GM21576 (cell line): Measurements from ENCODE around the gene GIMAP1.

Experiments used
- ATAC-seq: cut with Tn5 transposase; IDR thresholded peaks from one replicate; pipeline ENCODE4 v1.9.1; 2021; ENCODE audit warnings: mild to moderate bottlenecking, moderate library complexity; ENCODE audit not compliant: unreplicated experiment

Gene GIMAP1

DNA sequence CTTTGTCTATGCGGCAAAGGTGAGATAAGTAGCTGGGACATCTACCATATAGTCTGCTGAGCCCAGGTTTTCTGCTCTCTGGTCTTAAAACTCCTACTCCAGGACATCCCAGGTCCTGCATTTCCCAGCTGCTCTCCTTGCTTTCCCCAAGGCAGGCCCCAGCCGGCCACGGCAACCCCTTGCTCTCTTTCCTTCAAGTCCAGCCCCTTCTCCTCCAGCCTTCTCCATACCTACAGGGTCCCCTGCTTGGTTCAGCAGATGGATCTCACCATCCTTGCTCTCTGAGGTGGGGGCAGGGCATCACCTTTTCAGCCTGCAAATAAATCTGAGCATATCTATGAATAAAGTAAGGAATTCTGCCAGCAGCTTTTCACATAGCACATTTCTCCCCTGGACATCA lies 29.5 kb downstream of the GIMAP1 start:
- ATAC-seq: no peak

DNA sequence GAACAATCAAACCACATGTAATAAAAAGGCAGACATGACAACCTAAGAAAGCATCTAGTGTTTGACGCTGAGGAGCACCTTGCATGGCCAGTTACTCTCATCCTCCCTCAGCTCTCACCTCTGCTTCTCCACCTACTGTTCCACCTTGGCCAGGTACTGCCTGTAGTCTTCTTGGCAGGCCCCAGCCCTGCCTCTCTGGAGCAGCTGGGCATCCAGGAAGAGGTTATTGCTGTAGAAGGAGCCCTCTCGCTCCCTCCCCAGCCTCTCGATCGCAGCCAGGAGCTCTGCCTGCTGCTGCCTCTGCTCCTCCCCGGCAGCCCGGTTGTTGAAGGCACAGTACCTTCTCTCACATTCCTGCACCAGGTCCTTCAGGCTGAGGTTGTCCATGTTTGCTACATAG lies 30.5 kb downstream of the GIMAP1 start:
- ATAC-seq: no peak

DNA sequence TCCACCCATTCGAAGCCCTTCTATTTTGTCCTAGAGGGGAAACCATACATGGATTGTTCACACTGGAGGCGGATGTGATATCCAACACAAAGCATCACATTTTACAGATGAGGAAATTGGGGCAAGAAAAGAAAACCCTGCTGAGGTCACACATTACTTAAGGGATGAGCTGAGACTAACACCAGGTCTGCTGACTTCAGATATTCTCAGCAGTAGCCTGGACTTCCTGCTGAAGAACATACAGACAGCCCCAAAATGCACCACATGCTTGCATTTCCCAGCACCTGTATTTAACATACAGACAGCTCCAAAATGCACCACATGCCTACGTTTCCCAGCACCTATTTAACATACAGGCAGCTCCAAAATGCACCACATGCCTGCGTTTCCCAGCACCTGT lies 32.0 kb downstream of the GIMAP1 start:
- no peak for ATAC-seq

DNA sequence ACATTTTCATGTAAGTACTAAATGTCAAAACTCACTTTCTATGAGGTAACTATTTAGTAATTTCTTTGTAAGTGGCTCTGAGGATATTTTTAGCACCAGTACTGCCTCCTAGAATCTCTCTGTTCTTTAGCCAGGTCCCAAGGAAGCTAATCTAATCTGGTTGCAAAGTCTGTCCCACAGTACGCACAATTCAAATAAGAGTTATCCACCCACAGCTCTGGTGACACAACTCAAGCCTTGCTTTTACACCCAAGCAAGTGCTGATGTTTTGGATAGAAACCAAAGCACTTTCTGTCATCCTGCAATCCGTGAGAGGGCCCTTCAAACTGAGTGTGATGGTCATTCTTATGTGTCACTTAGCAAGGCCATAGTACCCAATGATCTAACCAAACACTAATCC lies 35.3 kb downstream of the GIMAP1 start:
- ATAC-seq: no peak

DNA sequence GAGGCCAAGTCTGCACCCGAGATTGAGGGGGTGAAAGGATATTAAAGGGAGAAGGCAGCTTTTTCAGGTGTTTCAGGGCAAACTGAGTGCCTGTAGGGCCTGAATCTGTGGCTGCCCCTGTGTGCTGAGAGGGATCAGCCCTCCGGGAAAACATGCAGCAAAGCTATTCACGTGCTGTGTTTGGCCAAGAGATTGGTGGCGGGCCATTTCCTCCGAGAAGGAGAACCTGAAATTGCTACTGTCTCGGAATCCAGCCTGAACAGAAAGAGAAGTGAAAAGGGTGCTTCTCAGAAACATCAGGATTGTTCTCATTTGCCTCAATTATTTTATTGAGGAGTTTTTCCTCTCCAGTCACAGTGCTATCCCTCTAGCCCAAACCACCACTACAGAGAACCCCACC lies 36.8 kb downstream of the GIMAP1 start:
- no peak for ATAC-seq

DNA sequence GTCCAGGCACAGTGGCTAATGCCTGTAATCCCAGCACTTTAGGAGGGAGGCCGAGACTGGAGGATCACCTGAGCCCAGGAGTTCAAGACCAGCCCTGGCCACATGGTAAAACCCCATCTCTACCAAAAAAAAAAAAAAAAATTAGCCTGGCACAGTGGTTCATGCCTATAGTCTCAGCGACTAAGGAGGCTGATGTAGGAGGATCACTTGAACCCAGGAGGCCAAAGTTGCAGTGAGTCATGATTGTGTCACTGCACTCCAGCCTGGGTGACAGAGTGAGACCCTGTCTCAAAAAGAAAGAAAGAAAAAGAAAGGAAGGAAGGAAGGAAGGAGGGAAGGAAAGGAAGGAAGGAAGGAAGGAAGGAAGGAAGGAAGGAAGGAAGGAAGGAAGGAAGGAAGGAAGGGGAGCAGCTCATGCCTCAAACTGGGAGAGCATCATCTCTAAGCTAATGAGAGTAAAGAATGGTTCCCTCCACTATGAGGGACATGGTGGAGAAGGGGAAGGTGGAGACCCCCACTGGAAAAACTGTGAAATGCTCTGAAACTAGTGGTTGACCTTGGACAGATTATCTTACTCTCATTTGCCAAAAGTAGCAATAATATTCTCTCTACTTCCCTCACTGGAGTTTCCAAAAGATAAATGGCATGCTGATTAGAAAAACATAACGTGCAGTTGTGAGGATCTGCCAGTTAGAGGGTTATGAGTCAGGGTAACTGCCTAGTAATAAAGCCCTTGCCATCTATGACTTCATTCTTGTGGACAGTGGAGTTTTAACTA lies 37.6 kb downstream of the GIMAP1 start:
- no peak for ATAC-seq

DNA sequence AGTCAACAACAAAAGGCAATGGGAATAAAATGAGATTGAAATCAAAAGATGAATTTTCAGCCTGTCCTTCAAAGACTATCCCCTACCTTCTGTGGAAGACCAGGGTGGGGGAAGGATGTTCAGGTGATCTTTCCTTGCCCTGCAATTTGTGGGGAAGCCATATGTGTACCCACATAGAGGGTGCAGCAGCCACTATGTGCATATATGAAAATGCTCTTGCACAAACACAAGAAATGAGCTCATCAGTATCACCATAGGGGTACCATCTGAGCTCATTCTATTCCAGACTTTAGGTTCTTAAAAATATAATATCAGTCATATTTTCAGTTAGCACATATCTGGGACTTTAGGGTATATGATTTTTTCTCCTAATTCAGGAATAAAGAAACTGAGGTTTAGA lies 38.5 kb downstream of the GIMAP1 start:
- no peak for ATAC-seq

DNA sequence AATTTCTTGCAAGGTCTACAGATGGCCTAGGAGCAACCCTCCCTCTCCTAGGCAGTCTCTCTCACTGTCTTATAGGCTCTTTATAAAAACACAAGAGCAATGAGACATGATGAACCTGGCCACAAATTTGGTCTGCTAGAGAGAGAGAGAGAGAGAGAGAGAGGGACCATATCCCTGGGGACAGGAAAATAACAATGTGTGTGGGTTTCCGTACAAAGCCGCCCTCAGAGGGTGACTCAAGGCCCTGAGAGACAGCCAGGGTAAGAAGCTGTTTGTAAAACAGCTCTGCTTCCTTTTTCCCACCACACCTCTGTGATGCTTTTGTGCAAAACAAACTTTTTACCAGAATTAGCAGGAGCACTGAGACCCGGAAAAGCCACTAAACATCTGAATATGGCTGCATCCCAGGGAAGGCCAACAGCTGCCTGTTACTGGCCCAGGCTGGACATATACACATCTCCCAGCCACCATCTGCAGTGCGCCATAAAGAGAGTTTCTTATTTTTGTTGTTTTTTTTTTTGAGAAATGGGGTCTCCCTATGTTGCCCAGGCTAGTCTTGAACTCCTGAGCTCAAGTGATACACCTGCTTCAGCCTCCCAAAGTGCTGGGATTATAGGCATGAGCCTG lies 39.2 kb downstream of the GIMAP1 start:
- no peak for ATAC-seq

DNA sequence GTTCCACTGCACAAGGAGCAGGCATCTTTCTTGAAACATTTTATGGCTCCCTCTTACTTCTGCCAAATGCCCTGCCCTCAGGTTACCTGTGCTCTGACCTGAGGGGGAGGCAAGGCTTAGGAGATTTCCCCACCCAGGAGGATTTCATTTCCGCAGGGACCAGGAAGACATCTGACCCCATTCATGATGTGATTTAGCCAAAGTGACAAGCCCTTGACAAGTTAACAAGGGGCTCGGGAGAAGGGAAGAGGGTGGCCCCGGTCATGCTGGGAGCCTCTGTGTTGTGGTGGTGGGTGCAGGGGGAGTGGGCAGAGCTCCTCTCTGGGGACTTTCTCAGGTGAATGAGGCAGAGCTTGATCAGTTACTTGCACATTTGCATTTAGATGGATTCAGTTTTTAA lies 39.8 kb downstream of the GIMAP1 start:
- ATAC-seq: no peak

DNA sequence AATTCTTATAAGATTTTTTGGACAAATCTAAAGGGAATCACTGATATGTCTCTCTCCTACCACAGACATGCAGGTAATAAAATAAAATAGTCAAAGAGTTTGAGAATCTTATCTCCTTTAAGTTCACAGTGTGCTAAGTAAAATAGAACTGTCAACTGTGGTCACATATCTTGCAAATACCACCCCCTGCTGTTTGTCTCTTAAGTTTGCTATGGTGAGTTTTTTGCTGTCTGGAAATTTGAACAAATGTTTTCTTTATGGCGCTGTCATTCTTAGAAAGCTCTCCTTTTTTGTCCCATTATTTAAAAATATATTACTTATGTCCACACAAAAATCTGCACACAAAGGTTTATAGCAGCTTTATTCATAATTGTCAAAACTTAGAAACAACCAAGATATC lies 40.4 kb downstream of the GIMAP1 start:
- no peak for ATAC-seq

DNA sequence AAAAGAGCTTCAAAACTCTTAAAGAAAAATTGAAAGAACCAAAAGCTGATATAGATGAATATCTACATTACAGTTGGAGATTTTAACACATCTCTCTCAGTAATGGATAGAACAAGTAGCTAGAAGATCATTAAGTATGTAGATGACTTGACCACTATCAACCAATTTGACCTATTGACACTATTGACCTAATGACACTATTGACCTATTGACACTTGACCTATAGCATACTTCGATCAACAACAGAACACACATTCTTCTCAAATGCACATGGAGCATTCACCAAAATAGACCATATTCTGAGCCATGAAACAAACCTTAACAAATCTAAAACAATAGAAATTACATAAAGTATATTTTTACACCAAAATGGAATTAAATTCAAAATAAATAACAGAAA lies 43.1 kb downstream of the GIMAP1 start:
- no peak for ATAC-seq

DNA sequence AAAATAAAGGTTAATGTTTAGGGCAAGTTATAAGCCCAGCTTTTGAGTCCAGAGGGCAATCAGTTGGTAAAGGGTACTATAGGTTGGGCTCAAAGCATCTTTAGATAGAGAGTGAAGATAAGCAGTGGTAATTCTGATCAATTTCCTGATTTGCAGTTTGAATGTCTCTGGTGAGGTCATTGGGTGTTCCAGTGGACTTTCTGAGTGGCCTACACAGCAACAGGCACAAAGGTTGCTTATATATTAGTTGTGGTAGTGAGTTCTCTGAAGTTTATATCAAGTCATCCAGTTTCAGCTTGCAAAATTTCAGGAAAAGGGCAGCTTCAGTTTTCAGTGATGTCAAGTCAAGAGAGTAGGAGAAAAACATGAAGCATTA lies 49.9 kb downstream of the GIMAP1 start:
- no peak for ATAC-seq

DNA sequence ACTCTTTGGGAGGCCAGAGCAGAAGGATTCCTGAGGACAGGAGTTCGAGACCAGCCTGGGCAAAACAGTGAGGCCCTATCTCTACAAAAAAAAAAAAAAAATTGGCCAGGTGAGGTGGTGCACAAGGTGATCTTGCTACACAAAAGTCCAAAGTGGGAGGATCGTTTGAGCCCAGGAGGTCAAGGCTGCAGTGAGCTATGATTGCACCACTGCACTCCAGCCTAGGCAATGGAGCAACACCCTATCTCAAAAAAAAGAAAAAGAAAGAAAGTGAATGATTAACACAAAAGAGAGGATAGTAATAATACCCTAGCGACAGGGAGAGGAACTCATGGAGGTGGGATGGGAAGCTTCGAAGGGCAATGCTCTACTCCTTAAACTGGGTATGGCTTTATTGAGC lies 53.4 kb downstream of the GIMAP1 start:
- ATAC-seq: no peak
